Body of pancreas (tissue), 4 donors: Measurements from ENCODE around the gene PDGFA. TPM values are rescaled to one million over a fixed set of nuclear protein-coding genes. Genes with fewer than 3 reads are reported as not detected.

ENCODE experiments used
- ATAC-seq: fragments of 150-250 bp; one replicate; pipeline ENCODE4 v1.9.1; 2016
- DNase-seq, 4 donors: peaks; one replicate each; pipeline ENCODE4 v3.0.0-alpha.2; 2019
- H3K27ac ChIP-seq, 4 donors: fragments of 200-600 bp; sonication (generic); 1 replicate in 3 of 4; 2 replicates in 1 of 4; pipeline versions ENCODE4 v1.5.1 to v1.6.1; 2016 to 2019; ENCODE audit warnings: mild to moderate bottlenecking in 1 of 4, mixed read lengths in 1 of 4, moderate library complexity in 1 of 4
- H3K27me3 ChIP-seq, 2 donors: fragments of 200-600 bp; sonication (generic); one replicate each; pipeline ENCODE4 v1.6.0; 2016; ENCODE audit warnings: mild to moderate bottlenecking in 1 of 2
- H3K36me3 ChIP-seq, 2 donors: fragments of 200-600 bp; sonication (generic); replicated peaks in 1 of 2; 2 replicates each; pipeline ENCODE4 v1.5.1; 2016; ENCODE audit warnings: low read depth in 2 of 2; ENCODE audit not compliant: insufficient read depth in 1 of 2
- H3K4me1 ChIP-seq: fragments of 200-600 bp; sonication (generic); one replicate; pipeline ENCODE4 v1.6.0; 2016
- H3K4me3 ChIP-seq, 2 donors: fragments of 200-600 bp; sonication (generic); 1 replicate in 1 of 2; 2 replicates in 1 of 2; pipeline ENCODE4 v1.5.1; 2016 to 2019
- H3K9me3 ChIP-seq, 3 donors: fragments of 200-600 bp; sonication (generic); 1 replicate in 2 of 3; 2 replicates in 1 of 3; pipeline ENCODE4 v1.5.1; 2016
- CTCF ChIP-seq, 7 experiments: fragments of 450-650 bp in 4 of 7; fragments of 200-600 bp in 3 of 7; sonication (generic) in 3 of 7; IDR thresholded peaks; one replicate each; pipeline ENCODE4 v1.5.1; 2016 to 2019; ENCODE audit warnings: antibody characterized with exemption in 7 of 7
- POLR2A ChIP-seq, 3 donors: fragments of 450-650 bp; IDR thresholded peaks; one replicate each; pipeline ENCODE4 v1.6.1; 2016; ENCODE audit warnings: antibody characterized with exemption in 3 of 3, mild to moderate bottlenecking in 2 of 3
- WGBS, 2 donors: methylation state at CpG; one replicate each; pipeline ENCODE4 v1.1.5; 2017; 5-methylcytosine and 5-hydroxymethylcytosine counted together
- intact Hi-C: fragments of 100-400 bp; cut with DNase I; formaldehyde crosslinking; loops from one replicate; pipeline ENCODE4 v1.15.1; 2023
- total RNA-seq, 2 donors: library from RNA; depleted of rRNA; stranded (reverse); fragments of >200 nt; gene quantifications; one replicate each; pipeline ENCODE4 v1.1.0, GENCODE V29; 2016

PDGFA gene
- total RNA-seq, 2 donors from 2014 or later = 58.6 to 59.3 TPM

GRCh38 chr7:506921-507622, 12.6 kb downstream of the PDGFA start:
- TF ChIP-seq POLR2A (IDR thresholded peaks at IDR 0.05) = no peak
- TF ChIP-seq CTCF (IDR thresholded peaks at IDR 0.05) = no peak
- peaks cover 55% of the 10 kb centered on the region for H3K4me1 ChIP-seq
- H3K36me3 ChIP-seq = peaks cover 0 to 11% of the 10 kb centered on the region in 2 donors
- H3K27me3 ChIP-seq = no peaks in the 10 kb centered on the region
- ATAC-seq = no peak
- peak overlapping the region in 3 of 4 donors; percentile 92 to 99 (median 94) for H3K27ac ChIP-seq
- DNase-seq = peak; percentile 1 to 12 (median 10)
- WGBS, 2 donors = 92 to 93% methylated on average over 12 to 14 of the region's 15 CpGs
- H3K4me3 ChIP-seq = no peak overlapping the region
- intact Hi-C loops = no loop called here
- H3K9me3 ChIP-seq = no peaks in the 10 kb centered on the region

GRCh38 chr7:506391-506831, 13.2 kb downstream of the PDGFA start:
- Histone ChIP-seq H3K9me3 (no peaks in the 10 kb centered on the region), H3K4me3 (no peak overlapping the region), H3K36me3 (peaks cover 0 to 9% of the 10 kb centered on the region in 2 donors), H3K27ac (peak overlapping the region in 3 of 4 donors; percentile 92 to 99 (median 94)), H3K4me1 (peaks cover 56% of the 10 kb centered on the region), H3K27me3 (no peaks in the 10 kb centered on the region)
- 94 to 97% methylated on average over 5 to 11 of the region's 11 CpGs for WGBS, 2 donors
- DNase-seq (peak; percentile 3 to 25 (median 20)), ATAC-seq (no peak)
- intact Hi-C loops = no loop called here
- no peak for TF ChIP-seq CTCF (IDR thresholded peaks at IDR 0.05)

GRCh38 chr7:505171-505570, 14.5 kb downstream of the PDGFA start:
- Histone ChIP-seq H3K27me3 (no peaks in the 10 kb centered on the region), H3K27ac (peak overlapping the region; percentile 92 to 99 (median 96)), H3K36me3 (peaks cover 6 to 8% of the 10 kb centered on the region in 2 donors), H3K9me3 (no peaks in the 10 kb centered on the region), H3K4me3 (no peak overlapping the region), H3K4me1 (peaks cover 66% of the 10 kb centered on the region)
- no peak for TF ChIP-seq POLR2A (IDR thresholded peaks at IDR 0.05)
- TF ChIP-seq CTCF (IDR thresholded peaks at IDR 0.05) = no peak
- 48 to 52% methylated on average over 8 to 13 of the region's 16 CpGs for WGBS, 2 donors
- no peak for ATAC-seq
- peak in 2 of 4 donors; percentile 23 to 29 for DNase-seq
- intact Hi-C loops = no loop called here

GRCh38 chr7:504221-505111, 15.2 kb downstream of the PDGFA start:
- ATAC-seq (peak; percentile 64), DNase-seq (peak; percentile 75 to 83 (median 78))
- TF ChIP-seq POLR2A (IDR thresholded peaks at IDR 0.05) = peak in 2 of 3 donors; percentile 62 to 64
- peak in 2 of 7 experiments; percentile 26 to 33 for TF ChIP-seq CTCF (IDR thresholded peaks at IDR 0.05)
- Histone ChIP-seq H3K4me1 (peaks cover 73% of the 10 kb centered on the region), H3K36me3 (peaks cover 3 to 6% of the 10 kb centered on the region in 2 donors), H3K9me3 (no peaks in the 10 kb centered on the region), H3K4me3 (no peak overlapping the region), H3K27ac (peak overlapping the region; percentile 92 to 99 (median 96)), H3K27me3 (no peaks in the 10 kb centered on the region)
- WGBS, 2 donors = 35 to 47% methylated on average over 6 to 33 of the region's 34 CpGs
- intact Hi-C loops = no loop called here
